Smooth muscle cell (in vitro differentiated cells): ENCODE measurements around the gene EPB41. TPM values are rescaled to one million over a fixed set of nuclear protein-coding genes. Genes with fewer than 3 reads are reported as not detected.

ENCODE experiments used
- DNase-seq: peaks from one replicate; lab custom pipeline; 2025; ENCODE audit not compliant: unreplicated experiment; lab: John Stamatoyannopoulos, UW
- H2AFZ ChIP-seq: fragments of 200-600 bp; sonication (generic); 2 replicates; pipeline ENCODE4 v1.6.0; 2016; ENCODE audit warnings: antibody characterized with exemption, low read depth, mild to moderate bottlenecking
- H3F3A ChIP-seq: fragments of 200-600 bp; sonication (generic); 2 replicates; pipeline ENCODE4 v1.6.0; 2017; ENCODE audit warnings: antibody characterized with exemption, low read depth
- H3K27ac ChIP-seq: fragments of 200-600 bp; sonication (generic); 2 replicates; pipeline ENCODE4 v1.5.1; 2016; ENCODE audit warnings: low read depth, mild to moderate bottlenecking
- H3K27me3 ChIP-seq: fragments of 200-600 bp; sonication (generic); 2 replicates; pipeline ENCODE4 v1.6.1; 2016; ENCODE audit warnings: low read depth, mild to moderate bottlenecking
- H3K36me3 ChIP-seq: fragments of 200-600 bp; sonication (generic); 2 replicates; pipeline ENCODE4 v1.5.1; 2016; ENCODE audit warnings: low read depth
- H3K4me1 ChIP-seq: fragments of 200-600 bp; sonication (generic); 2 replicates; pipeline ENCODE4 v1.5.1; 2016; ENCODE audit warnings: low read depth
- H3K4me2 ChIP-seq: fragments of 200-600 bp; sonication (generic); 2 replicates; pipeline ENCODE4 v1.6.0; 2016; ENCODE audit warnings: mild to moderate bottlenecking
- H3K4me3 ChIP-seq: fragments of 200-600 bp; sonication (generic); 2 replicates; pipeline ENCODE4 v1.5.1; 2016; ENCODE audit warnings: mild to moderate bottlenecking
- H3K79me2 ChIP-seq: fragments of 200-600 bp; sonication (generic); 2 replicates; pipeline ENCODE4 v1.6.0; 2016; ENCODE audit warnings: low read depth, mild to moderate bottlenecking
- H3K9ac ChIP-seq: fragments of 200-600 bp; sonication (generic); 2 replicates; pipeline ENCODE4 v1.6.0; 2016; ENCODE audit warnings: low read depth
- H3K9me3 ChIP-seq: fragments of 200-600 bp; sonication (generic); replicated peaks from 2 replicates; pipeline ENCODE4 v1.5.1; 2016; ENCODE audit warnings: low read depth
- H4K20me1 ChIP-seq: fragments of 200-600 bp; sonication (generic); 2 replicates; pipeline ENCODE4 v1.6.0; 2016; ENCODE audit warnings: low read depth
- CTCF ChIP-seq: fragments of 200-600 bp; sonication (generic); IDR thresholded peaks from 2 replicates; pipeline ENCODE4 v1.5.1; 2017; ENCODE audit warnings: borderline replicate concordance, mild to moderate bottlenecking, antibody characterized with exemption; ENCODE audit not compliant: insufficient read depth, poor library complexity, severe bottlenecking
- WGBS: methylation state at CpG from one replicate; pipeline ENCODE4 v1.1.7; 2016; ENCODE audit warnings: low lambda C conversion rate; 5-methylcytosine and 5-hydroxymethylcytosine counted together
- polyA plus RNA-seq: library from polyadenylated mRNA; unstranded; fragments of >200 nt; fragmentation: Nextera tagmentation; extraction: Ambion mirVana; gene quantifications from 2 replicates; pipeline ENCODE4 v1.2.1, GENCODE V29; 2016
- total RNA-seq: library from RNA; depleted of rRNA; stranded (reverse); fragments of >200 nt; gene quantifications from 2 replicates; pipeline ENCODE4 v1.2.3, GENCODE V29; 2014

EPB41 gene
- total and polyA plus RNA-seq, 2 experiments from 2014 or later, result 4.7 to 20.2 TPM

DNA sequence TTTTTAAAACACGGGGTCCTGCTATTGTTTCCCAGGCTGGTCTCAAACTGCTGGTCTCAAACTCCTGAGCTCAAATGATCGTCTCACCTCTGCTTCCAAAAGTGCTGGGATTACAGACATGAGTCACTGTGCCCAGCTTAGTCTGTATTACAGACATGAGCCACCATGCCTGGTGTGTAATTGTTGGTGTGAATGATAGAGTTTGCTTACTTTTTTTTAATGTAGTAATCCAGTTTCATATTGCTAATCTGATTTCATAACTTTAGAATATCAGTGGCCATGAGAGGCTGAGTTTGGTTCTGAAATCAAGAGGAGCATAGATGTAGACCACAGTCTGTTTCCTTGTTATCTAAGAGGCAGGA, 3.4 kb downstream of the EPB41 start:
- 65% methylated on average over 2 of the region's 2 CpGs for WGBS
- H3K27me3 ChIP-seq, result no peaks in the 10 kb centered on the region
- no peak for TF ChIP-seq CTCF
- H3K79me2 ChIP-seq, result peaks cover 39% of the 10 kb centered on the region
- no peak for DNase-seq
- H4K20me1 ChIP-seq, result peaks cover 42% of the 10 kb centered on the region
- H2AFZ ChIP-seq, result no peak overlapping the region
- H3K4me1 ChIP-seq, result peaks cover 10% of the 10 kb centered on the region
- no peak overlapping the region for H3K9ac ChIP-seq
- H3F3A ChIP-seq, result peaks cover 7% of the 10 kb centered on the region
- no peak overlapping the region for H3K27ac ChIP-seq
- no peaks in the 10 kb centered on the region for H3K36me3 ChIP-seq
- no peak overlapping the region for H3K4me3 ChIP-seq
- H3K9me3 ChIP-seq, result no peaks in the 10 kb centered on the region
- H3K4me2 ChIP-seq, result no peak overlapping the region

- Histone ChIP-seq H3K4me2 (no peak overlapping the region), H2AFZ (no peak overlapping the region), H3K4me3 (no peak overlapping the region), H3K79me2 (peaks cover 47% of the 10 kb centered on the region), H3K4me1 (peaks cover 2% of the 10 kb centered on the region), H3K9me3 (no peaks in the 10 kb centered on the region), H3K9ac (no peak overlapping the region), H3K27me3 (no peaks in the 10 kb centered on the region), H3F3A (no peaks in the 10 kb centered on the region), H4K20me1 (peaks cover 20% of the 10 kb centered on the region), H3K36me3 (no peaks in the 10 kb centered on the region), H3K27ac (no peak overlapping the region)
- WGBS, result 91% methylated on average over 3 of the region's 3 CpGs
- TF ChIP-seq CTCF, result no peak
- no peak for DNase-seq
Measured at GRCh38 chr1:28921286-28921869, 7.0 kb downstream of the EPB41 start.

DNA sequence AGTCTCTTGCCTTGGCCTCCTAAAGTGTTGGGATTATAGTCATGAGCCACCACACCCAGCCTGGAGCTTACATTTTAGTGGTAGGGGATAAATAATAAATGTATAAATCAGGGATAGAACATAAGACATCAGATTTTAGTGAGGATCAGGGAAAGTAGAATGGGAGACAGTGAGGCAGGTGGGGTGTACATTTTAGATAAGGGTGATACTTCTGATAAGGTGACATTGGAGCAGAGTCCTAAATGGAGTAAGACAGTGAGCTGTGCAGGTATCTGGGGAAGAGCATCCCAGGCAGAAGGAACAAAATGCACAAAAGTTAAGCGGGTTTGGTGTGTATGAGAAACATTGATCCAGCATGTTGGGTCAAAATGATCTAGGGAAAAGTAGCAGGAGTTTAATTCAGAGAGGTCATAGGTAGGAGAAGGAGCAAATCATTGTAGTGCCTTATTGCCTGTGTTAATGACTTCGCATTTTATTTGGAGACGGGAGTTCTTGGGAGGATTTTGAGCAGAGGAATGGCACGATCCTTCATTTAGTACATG, 11.1 kb downstream of the EPB41 start:
- H3K79me2 ChIP-seq, result peaks cover 23% of the 10 kb centered on the region
- no peaks in the 10 kb centered on the region for H3K36me3 ChIP-seq
- no peaks in the 10 kb centered on the region for H3K9me3 ChIP-seq
- no peaks in the 10 kb centered on the region for H3K27me3 ChIP-seq
- H3K4me1 ChIP-seq, result peaks cover 25% of the 10 kb centered on the region
- no peak overlapping the region for H3K4me3 ChIP-seq
- H2AFZ ChIP-seq, result no peak overlapping the region
- TF ChIP-seq CTCF, result no peak
- H3F3A ChIP-seq, result no peaks in the 10 kb centered on the region
- DNase-seq, result no peak
- H3K9ac ChIP-seq, result no peak overlapping the region
- no peak overlapping the region for H3K4me2 ChIP-seq
- H4K20me1 ChIP-seq, result peaks cover 11% of the 10 kb centered on the region
- H3K27ac ChIP-seq, result no peak overlapping the region
- 94% methylated on average over 4 of the region's 4 CpGs for WGBS

DNA sequence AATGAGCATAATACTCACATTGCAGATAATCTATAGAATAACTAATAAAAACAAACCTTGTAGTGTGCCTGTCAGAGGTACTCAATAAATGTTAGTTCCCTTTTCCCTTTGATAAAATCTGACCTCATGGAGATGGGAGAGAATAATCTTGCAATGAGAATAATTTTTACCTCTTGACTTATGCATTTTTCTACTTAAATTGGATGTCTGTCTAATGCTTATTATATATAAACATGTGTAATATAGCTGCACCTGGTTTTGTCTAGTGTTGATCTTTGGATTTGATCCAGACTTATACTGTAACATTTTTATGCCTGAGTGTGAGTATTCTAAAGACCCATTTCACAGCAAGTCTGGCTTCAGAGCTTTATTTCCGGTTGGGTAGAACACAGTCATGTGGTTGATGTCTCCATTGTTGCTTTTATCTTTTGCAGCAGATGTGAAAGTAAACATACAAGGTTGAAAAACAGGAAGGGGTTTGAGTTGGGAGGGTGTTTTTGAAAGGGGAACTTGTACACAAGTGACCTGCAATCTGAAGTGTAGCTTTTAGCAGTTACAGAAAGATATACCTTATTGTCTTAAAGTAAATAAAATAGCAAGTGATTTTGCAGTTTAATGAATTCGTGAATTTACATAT, 12.4 kb downstream of the EPB41 start:
- no peaks in the 10 kb centered on the region for H3K36me3 ChIP-seq
- TF ChIP-seq CTCF, result no peak
- no peaks in the 10 kb centered on the region for H4K20me1 ChIP-seq
- H2AFZ ChIP-seq, result no peak overlapping the region
- peaks cover 25% of the 10 kb centered on the region for H3K4me1 ChIP-seq
- H3K79me2 ChIP-seq, result peaks cover 14% of the 10 kb centered on the region
- no peak for DNase-seq
- H3K27ac ChIP-seq, result peak overlapping the region; percentile 64
- no peaks in the 10 kb centered on the region for H3F3A ChIP-seq
- H3K9ac ChIP-seq, result no peak overlapping the region
- 66% methylated on average over 2 of the region's 2 CpGs for WGBS
- H3K9me3 ChIP-seq, result no peaks in the 10 kb centered on the region
- H3K27me3 ChIP-seq, result no peaks in the 10 kb centered on the region
- peak overlapping the region; percentile 67 for H3K4me2 ChIP-seq
- H3K4me3 ChIP-seq, result no peak overlapping the region
